ENCODE data around the gene KIF14. TPM values are rescaled to one million over a fixed set of nuclear protein-coding genes. Genes with fewer than 3 reads are reported as not detected.
"Not testable (repeated sequence)": the region's sequence is repeated elsewhere in the genome, so short reads cannot be mapped to it uniquely, and the experiment has no call there.

KIF14 gene
- total RNA-seq, 2 donors from 2014 or later, result 8.7 to 18.5 TPM

DNA sequence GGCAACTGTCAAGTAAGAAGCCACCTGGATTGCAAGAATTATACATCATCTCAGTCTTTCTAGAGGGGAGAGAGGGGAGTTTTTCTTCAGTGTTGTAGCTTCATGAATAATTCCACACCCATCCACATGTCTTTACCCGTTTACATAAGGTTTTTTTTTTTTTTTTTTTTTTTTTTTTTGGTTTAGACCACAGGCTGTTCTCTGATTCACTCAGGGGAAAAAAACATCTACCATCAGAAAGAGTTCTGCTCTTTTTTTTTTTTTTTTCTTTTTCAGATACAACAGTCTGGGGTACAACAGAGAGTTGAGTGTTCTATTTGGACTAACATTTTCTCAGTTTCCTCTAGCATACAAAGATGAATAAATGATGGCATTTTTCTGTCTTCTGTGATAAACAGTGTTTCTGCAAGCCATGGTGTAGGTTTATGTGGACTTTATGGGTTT lies 4.9 kb upstream of the KIF14 start:
- Mint-ChIP-seq H3K4me3 (peak overlapping the region; percentile 47), H3K4me1 (ENCODE audit: low read depth in 2 of 2) (peaks cover 21 to 25% of the 10 kb centered on the region in 2 donors), H3K27me3 (peaks cover 0 to 5% of the 10 kb centered on the region in 2 donors), H3K9me3 (no peaks in the 10 kb centered on the region), H3K27ac (peak overlapping the region; percentile 73 to 77), H3K36me3 (no peaks in the 10 kb centered on the region)
- peak in 1 of 2 donors; percentile 46 for ATAC-seq
- DNase-seq (ENCODE audit: low spot score), result no peak

GRCh38 chr1:200624679-200625335 lies 4.3 kb upstream of the KIF14 start:
- H3K9me3 Mint-ChIP-seq, result no peaks in the 10 kb centered on the region
- no peaks in the 10 kb centered on the region for H3K36me3 Mint-ChIP-seq
- peaks cover 0 to 5% of the 10 kb centered on the region in 2 donors for H3K27me3 Mint-ChIP-seq
- DNase-seq (ENCODE audit: low spot score) (no peak), ATAC-seq (no peak)
- H3K27ac Mint-ChIP-seq, result peak overlapping the region; percentile 73 to 77
- peak overlapping the region; percentile 47 for H3K4me3 Mint-ChIP-seq
- peaks cover 22 to 30% of the 10 kb centered on the region in 2 donors for H3K4me1 Mint-ChIP-seq (ENCODE audit: low read depth in 2 of 2)

DNA sequence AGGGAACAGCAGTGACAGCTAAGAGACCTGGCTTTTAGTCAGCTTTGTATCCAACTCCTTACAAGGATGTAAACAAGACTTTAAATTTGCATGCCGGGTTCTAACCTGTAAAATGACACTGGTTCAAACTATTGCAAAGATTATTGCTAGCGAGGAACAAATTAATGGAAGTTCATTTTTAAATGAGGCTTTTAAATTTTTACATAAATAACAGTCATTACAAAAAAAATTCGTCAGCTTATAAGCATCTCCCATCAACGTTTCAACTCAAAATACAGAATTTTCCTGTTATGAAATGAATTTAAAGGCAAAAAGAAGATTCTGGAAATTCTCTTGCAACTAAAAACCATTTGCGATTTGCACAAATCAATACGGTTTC lies 668 bp downstream of the KIF14 start:
- Mint-ChIP-seq H3K4me1 (ENCODE audit: low read depth in 2 of 2) (peaks cover 9 to 14% of the 10 kb centered on the region in 2 donors), H3K9me3 (no peaks in the 10 kb centered on the region), H3K36me3 (no peaks in the 10 kb centered on the region), H3K27me3 (no peaks in the 10 kb centered on the region), H3K4me3 (peak overlapping the region; percentile 93), H3K27ac (peak overlapping the region; percentile 81 to 93)
- DNase-seq (ENCODE audit: low spot score) (no peak), ATAC-seq (no peak)

GRCh38 chr1:200610846-200611245 lies 9.7 kb downstream of the KIF14 start:
- no peak overlapping the region for H3K4me3 Mint-ChIP-seq

GRCh38 chr1:200602632-200603031 lies 17.9 kb downstream of the KIF14 start:
- no peak for ATAC-seq
- H3K36me3 Mint-ChIP-seq, result peaks cover 9% of the 10 kb centered on the region

More at GRCh38 chr1:200610846-200611245, 9.7 kb downstream of the KIF14 start:
- no peak for ATAC-seq
- no peaks in the 10 kb centered on the region for H3K27me3 Mint-ChIP-seq
- peaks cover 9% of the 10 kb centered on the region for H3K36me3 Mint-ChIP-seq
- H3K4me1 Mint-ChIP-seq (ENCODE audit: low read depth in 2 of 2), result no peaks in the 10 kb centered on the region
- H3K27ac Mint-ChIP-seq, result no peak overlapping the region
- H3K9me3 Mint-ChIP-seq, result no peaks in the 10 kb centered on the region
- DNase-seq (ENCODE audit: low spot score), result no peak

GRCh38 chr1:200590001-200590400 lies 30.6 kb downstream of the KIF14 start:
- Mint-ChIP-seq H3K4me1 (ENCODE audit: low read depth in 2 of 2) (no peaks in the 10 kb centered on the region), H3K27ac (no peak overlapping the region), H3K4me3 (no peak overlapping the region), H3K36me3 (no peaks in the 10 kb centered on the region), H3K9me3 (no peaks in the 10 kb centered on the region), H3K27me3 (no peaks in the 10 kb centered on the region)
- DNase-seq (ENCODE audit: low spot score) (no peak), ATAC-seq (no peak)

More at GRCh38 chr1:200602632-200603031, 17.9 kb downstream of the KIF14 start:
- no peak overlapping the region for H3K27ac Mint-ChIP-seq
- no peak for DNase-seq (ENCODE audit: low spot score)
- peaks cover 0 to 4% of the 10 kb centered on the region in 2 donors for H3K4me1 Mint-ChIP-seq (ENCODE audit: low read depth in 2 of 2)
- no peaks in the 10 kb centered on the region for H3K9me3 Mint-ChIP-seq
- H3K4me3 Mint-ChIP-seq, result no peak overlapping the region
- no peaks in the 10 kb centered on the region for H3K27me3 Mint-ChIP-seq

- DNase-seq (ENCODE audit: low spot score) (no peak), ATAC-seq (no peak)
- H3K27me3 Mint-ChIP-seq, result no peaks in the 10 kb centered on the region
- H3K4me1 Mint-ChIP-seq (ENCODE audit: low read depth in 2 of 2), result no peaks in the 10 kb centered on the region
- no peak overlapping the region for H3K4me3 Mint-ChIP-seq
- no peaks in the 10 kb centered on the region for H3K9me3 Mint-ChIP-seq
- H3K36me3 Mint-ChIP-seq, result no peaks in the 10 kb centered on the region
- peak overlapping the region in 1 of 2 donors; percentile 21 for H3K27ac Mint-ChIP-seq
These were observed 31.9 kb downstream of the KIF14 start for GRCh38 chr1:200588698-200589097.

- H3K9me3 Mint-ChIP-seq, result no peaks in the 10 kb centered on the region
- no peaks in the 10 kb centered on the region for H3K27me3 Mint-ChIP-seq
- H3K4me3 Mint-ChIP-seq, result no peak overlapping the region
- DNase-seq (ENCODE audit: low spot score) (no peak), ATAC-seq (no peak)
- no peaks in the 10 kb centered on the region for H3K36me3 Mint-ChIP-seq
- H3K27ac Mint-ChIP-seq, result no peak overlapping the region
- peaks cover 0 to 17% of the 10 kb centered on the region in 2 donors for H3K4me1 Mint-ChIP-seq (ENCODE audit: low read depth in 2 of 2)
These were observed 56.2 kb downstream of the KIF14 start for GRCh38 chr1:200564319-200564718.

DNA sequence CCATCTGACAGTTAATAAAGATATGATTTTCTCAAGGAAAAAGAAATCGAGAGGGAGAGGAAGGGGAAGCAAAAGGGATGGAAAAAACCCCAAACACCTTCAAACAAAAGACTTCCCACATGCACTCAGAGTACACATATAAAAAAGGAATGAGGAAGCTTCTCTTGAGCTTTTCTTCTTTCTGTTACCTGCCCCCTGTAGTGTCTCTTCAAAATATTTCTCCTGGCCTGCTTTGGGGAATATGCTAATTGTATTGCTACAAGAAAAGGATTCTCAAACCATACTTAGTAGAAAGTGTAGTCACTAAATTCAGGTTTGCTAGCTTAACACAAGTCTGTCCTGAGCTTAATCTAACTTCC lies 58.7 kb downstream of the KIF14 start:
- DNase-seq (ENCODE audit: low spot score) (no peak), ATAC-seq (no peak)
- Mint-ChIP-seq H3K4me1 (ENCODE audit: low read depth in 2 of 2) (peaks cover 0 to 17% of the 10 kb centered on the region in 2 donors), H3K9me3 (no peaks in the 10 kb centered on the region), H3K27me3 (no peaks in the 10 kb centered on the region), H3K4me3 (peak overlapping the region; percentile 12), H3K27ac (no peak overlapping the region), H3K36me3 (no peaks in the 10 kb centered on the region)

DNA sequence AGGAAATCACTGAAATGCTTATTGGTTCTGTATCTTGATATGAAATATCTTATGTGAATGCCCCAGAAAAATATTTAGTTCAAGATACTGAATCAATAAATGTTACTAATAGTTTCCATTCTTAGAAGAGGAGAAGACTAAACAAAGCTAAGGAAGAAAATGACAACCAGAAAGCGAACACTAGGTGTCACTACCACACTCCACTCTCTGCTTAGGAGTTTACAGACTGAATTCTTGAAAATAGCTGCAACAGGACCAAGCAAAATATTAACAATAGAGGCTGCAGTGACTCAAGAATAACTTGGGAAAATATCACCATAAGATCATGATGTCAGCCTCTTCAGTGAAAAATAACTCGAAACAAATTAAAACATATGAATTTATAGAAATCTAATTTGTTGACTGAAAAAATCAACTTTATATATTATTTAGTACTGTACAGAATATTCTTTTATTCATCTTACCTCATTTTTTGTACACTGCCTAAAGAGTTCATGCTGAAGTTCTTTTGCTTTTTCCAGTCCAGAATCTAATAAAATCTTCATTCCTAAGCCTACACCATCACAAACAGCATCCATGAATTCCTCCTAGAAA lies 61.6 kb downstream of the KIF14 start:
- Mint-ChIP-seq H3K4me1 (ENCODE audit: low read depth in 2 of 2) (peaks cover 0 to 17% of the 10 kb centered on the region in 2 donors), H3K4me3 (no peak overlapping the region), H3K27me3 (no peaks in the 10 kb centered on the region), H3K36me3 (no peaks in the 10 kb centered on the region), H3K27ac (no peak overlapping the region), H3K9me3 (no peaks in the 10 kb centered on the region)
- ATAC-seq (no peak), DNase-seq (ENCODE audit: low spot score) (no peak)

DNA sequence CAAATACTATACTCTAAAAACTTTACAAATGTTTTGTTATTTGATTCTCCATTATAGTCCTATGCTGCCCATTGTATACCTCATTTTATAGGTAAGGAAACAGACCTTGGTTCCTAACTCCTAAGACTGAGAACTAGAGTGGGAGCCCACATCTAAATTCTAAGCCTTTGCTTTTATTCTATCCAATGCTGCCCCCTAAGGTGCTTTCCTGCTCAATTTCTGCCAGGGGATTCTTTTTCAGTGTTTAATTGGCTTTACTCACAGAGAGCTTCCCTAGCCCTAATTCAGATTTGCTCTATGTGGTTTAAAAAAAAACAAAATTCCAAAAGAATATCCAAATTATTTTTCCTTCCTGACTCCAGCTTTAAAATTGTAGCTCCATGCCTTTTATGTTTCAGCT lies 64.5 kb downstream of the KIF14 start:
- DNase-seq (ENCODE audit: low spot score), result no peak
- H3K4me1 Mint-ChIP-seq (ENCODE audit: low read depth in 2 of 2), result no peaks in the 10 kb centered on the region
- H3K4me3 Mint-ChIP-seq, result no peak overlapping the region
- H3K9me3 Mint-ChIP-seq, result no peaks in the 10 kb centered on the region
- no peaks in the 10 kb centered on the region for H3K27me3 Mint-ChIP-seq
- ATAC-seq, result no peak
- H3K27ac Mint-ChIP-seq, result no peak overlapping the region
- H3K36me3 Mint-ChIP-seq, result no peaks in the 10 kb centered on the region

DNA sequence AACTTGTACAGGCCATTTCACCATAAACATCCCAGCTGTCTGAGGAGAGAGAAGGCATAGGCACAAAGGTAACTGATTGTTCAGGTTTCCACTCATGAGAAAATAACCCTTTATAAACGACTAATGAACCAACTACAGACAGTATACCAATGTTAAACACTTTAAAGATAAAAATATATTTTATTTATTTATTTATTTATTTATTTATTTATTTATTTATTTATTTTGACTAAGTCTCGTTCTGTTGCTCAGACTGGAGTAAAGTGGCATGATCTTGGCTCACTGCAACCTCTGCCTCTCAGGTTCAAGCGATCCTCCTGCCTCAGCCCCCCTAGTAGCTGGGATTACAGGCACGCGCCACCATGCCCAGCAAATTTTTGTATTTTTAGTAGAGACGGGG lies 67.8 kb downstream of the KIF14 start:
- H3K4me1 Mint-ChIP-seq (ENCODE audit: low read depth in 2 of 2); H3K36me3 Mint-ChIP-seq; H3K27ac Mint-ChIP-seq; DNase-seq (ENCODE audit: low spot score); ATAC-seq; H3K4me3 Mint-ChIP-seq; H3K27me3 Mint-ChIP-seq; H3K9me3 Mint-ChIP-seq: not testable (repeated sequence)

- no peak overlapping the region for H3K4me3 Mint-ChIP-seq
- H3K9me3 Mint-ChIP-seq, result no peaks in the 10 kb centered on the region
- H3K27me3 Mint-ChIP-seq, result no peaks in the 10 kb centered on the region
- no peaks in the 10 kb centered on the region for H3K36me3 Mint-ChIP-seq
- DNase-seq (ENCODE audit: low spot score) (no peak), ATAC-seq (no peak)
- no peaks in the 10 kb centered on the region for H3K4me1 Mint-ChIP-seq (ENCODE audit: low read depth in 2 of 2)
- H3K27ac Mint-ChIP-seq, result no peak overlapping the region
These were observed 70.2 kb downstream of the KIF14 start for GRCh38 chr1:200550367-200550766.

- Mint-ChIP-seq H3K9me3 (no peaks in the 10 kb centered on the region), H3K27ac (no peak overlapping the region), H3K4me1 (ENCODE audit: low read depth in 2 of 2) (no peaks in the 10 kb centered on the region), H3K4me3 (no peak overlapping the region), H3K27me3 (no peaks in the 10 kb centered on the region), H3K36me3 (no peaks in the 10 kb centered on the region)
- DNase-seq (ENCODE audit: low spot score) (no peak), ATAC-seq (no peak)
These were observed 73.2 kb downstream of the KIF14 start for GRCh38 chr1:200547386-200547785.

Measured in natural killer cell treated with Interleukin-12 subunit alpha and Interleukin-12 subunit beta and Interleukin-15 and Interleukin-18, amount 100 ng/mL, for 72 hours (primary cell).